K562 (cell line): Measurements from ENCODE around the gene GUK1. TPM values are rescaled to one million over a fixed set of nuclear protein-coding genes. Genes with fewer than 3 reads are reported as not detected.

Experiments used
- CC2D1A ChIP-seq: fragments of 450-650 bp; IDR thresholded peaks from 2 replicates; pipeline ENCODE4 v1.6.1; 2017; ENCODE audit warnings: mild to moderate bottlenecking
- ELF4 ChIP-seq: fragments of 450-650 bp; formaldehyde crosslinking; IDR thresholded peaks from 2 replicates; pipeline ENCODE4 v1.4.0; 2022; ENCODE audit warnings: missing genetic modification characterization
- EP400 ChIP-seq: fragments of 450-650 bp; IDR thresholded peaks from 2 replicates; pipeline ENCODE4 v1.6.1; 2017; ENCODE audit warnings: antibody characterized with exemption, mild to moderate bottlenecking, moderate library complexity
- MAX ChIP-seq: sonication (generic); formaldehyde crosslinking; IDR thresholded peaks from 2 replicates; pipeline ENCODE4 v1.9.0; 2022; ENCODE audit warnings: mild to moderate bottlenecking, missing genetic modification reagents
- MEIS2 ChIP-seq: fragments of 450-650 bp; IDR thresholded peaks from 2 replicates; pipeline ENCODE4 v1.6.1; 2014; ENCODE audit warnings: mild to moderate bottlenecking; ENCODE audit not compliant: partially characterized antibody
- NFE2 ChIP-seq: IDR thresholded peaks from 2 replicates; pipeline ENCODE4 v1.6.1; 2014; ENCODE audit warnings: antibody characterized with exemption, low read depth
- RAD21 ChIP-seq, 2 experiments: fragments of 250-450 bp in 1 of 2; fragments of 450-650 bp in 1 of 2; sonication (Bioruptor Pico) in 1 of 2; formaldehyde crosslinking in 1 of 2; IDR thresholded peaks in 1 of 2; conservative IDR thresholded peaks in 1 of 2; 2 replicates each; pipeline versions ENCODE4 v1.4.0 to v1.8.0; 2020 to 2022; ENCODE audit warnings: mild to moderate bottlenecking in 2 of 2, moderate library complexity in 1 of 2
- SIN3B ChIP-seq: fragments of 450-650 bp; IDR thresholded peaks from 2 replicates; pipeline ENCODE4 v1.6.1; 2017; ENCODE audit warnings: low read depth, mild to moderate bottlenecking, moderate library complexity
- UBTF ChIP-seq, 2 experiments: IDR thresholded peaks; 2 replicates each; pipeline ENCODE4 v1.6.1; 2012; ENCODE audit warnings: improper control_type of control experiment in 2 of 2, low read depth in 2 of 2, low read length in 2 of 2, borderline replicate concordance in 1 of 2
- ZFP36 ChIP-seq: fragments of 150-350 bp; IDR thresholded peaks from 2 replicates; pipeline ENCODE4 v1.6.1; 2018; ENCODE audit warnings: low read length, low read depth; ENCODE audit not compliant: partially characterized antibody
- polyA plus RNA-seq, 8 experiments: library from polyadenylated mRNA; depleted of rRNA in 4 of 8; stranded (reverse) in 5 of 8; unstranded in 3 of 8; fragments of >200 nt; fragmentation: Nextera tagmentation in 2 of 8; fragmentation: Illumina TruSeq in 1 of 8; extraction: Ambion mirVana in 2 of 8; extraction: Trizol in 1 of 8; gene quantifications; 2 replicates each; pipeline versions ENCODE4 v1.2.1 to v1.2.3, GENCODE V29; 2011 to 2014; ENCODE audit warnings: inconsistent platforms in 1 of 8, missing spikeins in 1 of 8
- total RNA-seq, 7 experiments: library from RNA; depleted of rRNA in 6 of 7; stranded (reverse); fragments of >200 nt in 6 of 7; fragmentation: Illumina TruSeq in 2 of 7; extraction: Trizol in 2 of 7; gene quantifications; 2 replicates each; pipeline versions ENCODE4 v1.2.1 to v1.2.3, GENCODE V29; 2011 to 2021; ENCODE audit warnings: low replicate concordance in 1 of 7

The GUK1 gene
- total and polyA plus RNA-seq, 9 of the 15 experiments (the other 6 are each of a cell fraction or from before 2014, with no cell fraction given), result 7.0 to 331 (median 132) TPM

DNA sequence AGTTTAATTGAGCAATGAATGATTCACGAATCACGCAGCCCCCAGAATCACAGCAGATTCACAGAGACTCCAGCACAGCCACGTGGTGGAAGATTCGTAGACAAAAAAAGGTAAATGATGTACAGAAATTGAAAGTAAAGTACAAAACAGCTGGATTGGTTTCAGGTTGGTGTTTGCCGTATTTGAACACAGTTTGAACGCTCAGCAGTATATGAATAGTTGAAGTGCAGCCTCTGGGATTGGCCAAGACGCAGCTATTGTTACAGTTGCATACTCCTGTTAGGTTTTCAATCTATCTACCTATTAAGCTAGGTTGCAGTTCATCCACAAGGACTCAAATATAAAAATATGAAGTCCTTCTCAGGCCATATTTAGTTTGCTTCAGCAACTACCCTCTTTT is 27.9 kb upstream of the GUK1 start (continued):
- TF ChIP-seq UBTF (IDR thresholded peaks at IDR 0.05; ENCODE audit: borderline replicate concordance in 1 of 2, low read depth in 2 of 2, low read length in 2 of 2) (no peak), ELF4 (no peak), CC2D1A (no peak), EP400 (no peak), SIN3B (no peak), NFE2 (no peak), RAD21 (CRISPR knock-in tag; conservative IDR thresholded peaks at IDR 0.05 in 1 of 2, IDR thresholded peaks at IDR 0.05 in 1 of 2) (no peak), ZFP36 (no peak), MAX (CRISPR knock-in tag) (no peak), MEIS2 (no peak)
